Fibroblast of upper back skin (primary cell): ENCODE data around the gene ERAL1.
"Not testable (repeated sequence)": the region's sequence is repeated elsewhere in the genome, so short reads cannot be mapped to it uniquely, and the experiment has no call there.

ENCODE experiments used
- DNase-seq: peaks from one replicate; pipeline ENCODE4 v3.0.0-alpha.2; 2013

Gene ERAL1

GRCh38 chr17:28880572-28880945 is 25.7 kb downstream of the ERAL1 start:
- DNase-seq = no peak

- no peak for DNase-seq
Observed at GRCh38 chr17:28881533-28882056, 26.8 kb downstream of the ERAL1 start.

DNA sequence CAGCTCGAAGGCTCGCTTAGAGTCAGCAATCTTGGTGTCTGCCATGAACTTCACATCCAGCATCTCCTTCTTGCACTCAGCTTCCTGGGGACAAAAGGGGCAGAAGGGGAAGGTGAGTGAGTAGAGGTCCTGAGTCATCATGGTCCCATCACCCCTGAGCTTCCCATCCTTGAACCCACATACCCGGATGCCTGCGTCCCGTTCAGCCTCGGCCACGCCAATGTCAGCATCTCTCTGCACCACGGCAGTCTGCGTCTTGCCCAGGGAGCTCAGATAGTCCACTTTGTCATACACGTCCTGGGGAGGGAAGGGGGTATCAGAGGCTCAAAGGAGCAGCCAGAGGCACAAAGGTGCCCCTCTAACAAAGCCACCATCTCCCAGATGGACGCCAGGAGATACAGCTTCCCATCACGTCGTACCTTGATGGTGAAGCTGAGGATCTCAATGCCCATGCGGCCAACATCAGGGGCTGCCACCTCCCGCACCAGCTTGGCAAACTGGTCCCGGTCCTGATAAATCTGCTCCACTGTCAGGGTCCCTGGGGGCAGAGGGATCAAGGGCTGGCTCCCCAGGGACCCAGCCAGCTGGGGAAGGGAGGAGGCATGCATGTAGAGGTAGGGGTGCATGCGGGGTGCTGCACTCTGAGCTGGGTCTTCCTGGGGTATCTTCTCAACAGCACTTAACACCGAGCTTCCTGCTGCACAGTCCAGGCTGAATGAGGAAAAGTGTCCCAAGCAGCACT is 27.5 kb downstream of the ERAL1 start:
- DNase-seq = no peak

DNA sequence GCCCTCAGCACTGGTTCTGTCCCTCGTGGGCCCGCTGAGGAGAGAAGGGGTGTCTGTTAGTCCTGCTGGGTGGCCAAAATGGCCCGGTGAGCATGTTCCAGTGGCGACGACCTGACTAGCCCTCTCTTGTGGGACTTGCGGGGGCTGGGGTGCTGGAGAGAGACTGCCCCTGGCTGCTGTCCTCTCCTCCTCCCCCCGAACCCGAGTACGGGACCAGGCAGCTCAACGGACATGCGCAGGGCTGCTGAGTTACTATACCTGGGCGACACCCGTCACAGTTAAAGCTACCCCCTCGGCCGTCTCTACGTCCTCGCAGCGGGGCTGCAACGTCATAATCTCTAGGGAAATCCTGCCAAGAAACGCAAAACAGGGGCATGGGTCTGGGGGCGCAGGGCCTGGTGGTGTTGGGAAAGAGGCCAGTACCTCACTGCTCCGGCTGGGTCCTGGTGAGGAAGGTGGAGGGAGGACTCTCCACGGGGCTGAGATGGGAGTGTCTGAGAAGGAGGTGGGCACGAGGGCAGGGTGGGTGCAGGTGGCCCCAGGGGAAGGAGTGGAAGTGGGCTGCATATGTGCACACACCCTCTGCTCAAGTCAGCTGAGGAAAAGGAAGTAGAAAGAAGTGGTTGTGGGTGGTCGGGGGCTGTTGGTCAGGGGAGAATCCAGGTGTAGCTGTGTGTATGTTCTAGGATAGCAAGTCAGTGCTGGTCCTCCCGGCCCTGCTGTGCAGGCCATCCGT is 29.3 kb downstream of the ERAL1 start:
- DNase-seq = no peak

DNA sequence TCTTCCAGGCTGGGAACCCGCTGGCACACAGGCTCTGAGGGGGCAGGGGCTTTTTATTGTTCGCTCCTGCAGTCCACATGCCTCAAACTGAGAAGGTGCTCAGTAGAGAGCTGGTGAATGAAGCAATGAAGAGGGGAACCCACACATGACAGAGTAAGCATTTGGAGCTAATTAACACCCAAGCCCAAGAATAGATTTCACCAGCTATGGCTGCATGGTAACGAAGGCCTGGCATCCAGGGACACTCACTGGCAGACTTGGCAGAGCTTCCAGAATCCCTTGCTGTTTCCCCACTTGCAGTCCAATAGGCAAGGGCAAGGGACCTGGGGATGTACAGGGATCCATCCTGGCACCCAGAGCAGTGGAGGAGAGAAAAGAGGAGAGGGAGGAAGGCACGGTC is 30.5 kb downstream of the ERAL1 start:
- no peak for DNase-seq

- DNase-seq = no peak
Observed at GRCh38 chr17:28885951-28886350, 31.1 kb downstream of the ERAL1 start.

- DNase-seq = no peak
Observed at GRCh38 chr17:28887871-28888471, 33.2 kb downstream of the ERAL1 start.

DNA sequence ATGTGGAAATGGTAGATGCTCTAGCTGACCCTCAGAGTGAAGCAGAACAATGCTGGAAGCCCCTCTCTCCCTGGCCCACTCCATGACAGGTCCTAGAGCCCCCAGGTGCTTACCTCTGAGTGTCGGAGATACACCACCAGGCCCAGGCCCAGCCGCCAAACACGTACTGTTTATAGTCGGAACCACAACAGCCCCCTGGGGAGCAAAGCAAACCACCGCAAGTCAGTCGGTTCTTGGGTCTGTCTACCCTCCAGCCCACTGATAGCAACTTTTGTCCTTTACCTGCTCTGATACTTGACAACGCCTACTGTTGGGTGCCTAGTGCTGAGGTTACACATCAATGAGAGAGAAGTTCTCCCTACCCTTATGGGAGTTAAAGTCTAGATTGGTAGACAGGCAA is 34.0 kb downstream of the ERAL1 start:
- DNase-seq = no peak

DNA sequence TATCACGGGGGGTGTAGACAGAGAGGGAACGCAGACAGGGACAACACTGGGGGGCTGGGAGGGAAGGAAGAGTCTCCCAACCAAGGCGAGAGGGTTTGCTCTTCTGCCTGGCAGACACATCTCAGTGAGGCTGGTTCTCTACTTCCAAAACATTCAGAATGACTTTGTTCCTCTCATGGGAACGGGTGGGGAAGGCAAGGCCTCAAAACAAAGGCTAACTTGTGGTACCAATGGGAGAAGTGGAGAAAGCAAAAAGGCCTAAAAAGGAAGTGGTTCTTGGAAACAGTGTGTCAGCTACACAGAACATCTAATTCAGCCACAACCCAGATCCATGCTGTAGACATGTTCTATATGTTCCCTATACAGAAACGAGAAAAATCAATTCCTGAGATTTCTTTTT is 35.2 kb downstream of the ERAL1 start:
- no peak for DNase-seq

DNA sequence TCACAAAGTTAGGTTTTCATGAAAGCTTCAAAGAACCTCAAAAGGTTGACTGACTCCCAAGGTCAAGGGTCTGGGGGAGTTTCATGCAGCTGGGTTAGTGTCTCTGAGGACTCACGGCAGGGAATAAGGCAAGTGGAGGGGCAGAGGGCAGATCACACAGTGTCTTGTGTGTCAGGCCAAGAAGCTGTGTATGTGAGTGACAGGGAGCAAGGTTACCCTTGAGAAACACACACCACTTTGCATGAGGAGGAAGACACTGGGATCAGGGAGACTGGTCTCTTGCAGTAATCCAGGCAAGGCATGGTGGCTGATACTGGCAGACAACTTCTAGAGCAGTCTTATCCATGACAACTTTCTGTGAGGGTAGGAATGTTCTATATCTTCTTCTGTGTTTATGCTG is 36.4 kb downstream of the ERAL1 start:
- DNase-seq = no peak

DNA sequence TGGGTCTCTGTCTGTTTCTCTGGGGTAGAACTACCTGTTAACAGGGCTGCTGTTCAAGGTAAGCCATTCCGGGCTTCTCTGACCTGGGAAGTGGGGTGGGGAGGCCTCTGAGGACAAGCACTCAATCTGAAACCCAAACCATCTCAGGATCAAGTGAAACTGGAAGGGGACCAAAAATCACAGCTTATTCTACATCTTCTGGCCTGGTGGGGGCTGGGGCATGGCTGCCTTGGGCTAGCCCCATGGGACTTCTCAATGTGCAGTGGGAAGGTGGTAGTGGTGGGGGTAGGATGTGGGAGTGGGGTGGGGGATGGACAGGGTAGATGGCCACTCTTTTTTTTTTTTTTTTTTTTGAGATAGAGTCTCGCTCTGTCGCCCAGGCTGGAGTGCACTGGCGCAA is 37.2 kb downstream of the ERAL1 start:
- DNase-seq = no peak

GRCh38 chr17:28893248-28894183 is 38.7 kb downstream of the ERAL1 start:
- DNase-seq = not testable (repeated sequence)

- no peak for DNase-seq
Observed at GRCh38 chr17:28895794-28896447, 41.1 kb downstream of the ERAL1 start.

DNA sequence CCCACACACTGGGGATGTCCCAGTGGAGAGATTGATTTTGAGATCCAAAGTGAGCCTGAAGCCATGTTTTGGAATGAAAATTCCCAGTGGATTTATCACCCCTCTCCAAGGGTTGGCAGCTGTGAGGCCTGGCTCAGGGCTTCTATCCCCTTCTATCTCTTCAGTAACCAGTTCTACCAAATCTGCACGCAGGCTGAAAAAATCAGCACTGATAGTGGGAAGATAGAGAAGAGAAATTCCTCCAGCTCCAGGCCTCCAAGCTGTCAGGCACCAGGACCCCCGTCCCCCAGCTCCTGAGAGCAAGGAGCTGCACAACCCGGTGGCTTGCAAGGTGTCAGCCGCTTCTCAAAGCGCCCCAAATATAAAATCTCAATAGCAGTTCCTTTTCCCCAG is 41.7 kb downstream of the ERAL1 start:
- no peak for DNase-seq

DNA sequence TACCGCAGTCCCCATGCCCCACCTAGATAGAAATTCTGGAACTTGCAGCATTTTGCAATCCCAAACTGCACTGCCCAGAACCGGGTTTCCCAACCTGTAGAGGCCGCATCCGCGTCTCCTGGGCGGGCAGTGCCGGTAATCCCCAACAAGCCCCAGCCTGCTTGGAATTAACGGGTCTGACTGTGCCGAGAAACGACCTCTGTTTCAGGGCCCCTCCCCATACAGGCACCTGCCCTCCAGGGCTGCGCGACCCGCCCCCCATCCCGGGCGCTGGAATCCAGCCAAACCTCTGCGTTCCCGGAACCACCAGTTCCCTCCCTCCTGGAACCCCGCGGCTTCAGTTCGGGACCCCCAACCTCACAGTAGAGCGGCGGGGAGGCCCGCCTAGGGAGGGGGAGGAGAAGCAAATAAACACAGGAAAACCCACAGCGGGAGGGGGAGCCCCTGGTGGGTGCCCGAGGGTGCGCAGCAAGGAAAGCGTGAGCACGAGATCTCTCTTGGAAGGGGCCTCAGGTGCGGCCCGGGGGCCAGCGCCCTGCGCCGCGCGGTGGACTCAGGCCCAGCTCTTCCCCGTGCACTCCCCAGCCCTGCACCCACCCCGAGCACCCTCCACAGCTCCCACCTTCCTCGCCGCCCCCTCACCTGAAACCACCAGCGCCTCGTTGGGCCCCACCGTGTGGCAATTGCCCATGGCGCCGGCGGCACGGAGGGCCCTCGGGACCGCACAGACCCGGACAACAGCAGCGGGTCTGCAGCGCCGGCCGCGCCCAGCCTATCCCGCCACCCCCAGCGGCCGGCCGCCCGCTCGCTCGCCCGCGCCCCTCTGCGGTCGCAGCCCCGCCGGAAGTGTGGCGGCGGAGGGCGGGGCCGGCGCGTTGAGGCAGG is 42.3 kb downstream of the ERAL1 start, which contains the start of gene FLOT2:
Gene FLOT2, minus strand, starts transcription at position 850 of the 885 bp plus-strand sequence. Its CDS starts 159 bp downstream, at position 691.
- DNase-seq = peak; percentile 26

- no peak for DNase-seq
Observed at GRCh38 chr17:28897769-28898526, 43.1 kb downstream of the ERAL1 start.

- no peak for DNase-seq
Observed at GRCh38 chr17:28898527-28898955, 43.7 kb downstream of the ERAL1 start.

GRCh38 chr17:28899212-28899815 is 44.5 kb downstream of the ERAL1 start:
- DNase-seq = no peak

DNA sequence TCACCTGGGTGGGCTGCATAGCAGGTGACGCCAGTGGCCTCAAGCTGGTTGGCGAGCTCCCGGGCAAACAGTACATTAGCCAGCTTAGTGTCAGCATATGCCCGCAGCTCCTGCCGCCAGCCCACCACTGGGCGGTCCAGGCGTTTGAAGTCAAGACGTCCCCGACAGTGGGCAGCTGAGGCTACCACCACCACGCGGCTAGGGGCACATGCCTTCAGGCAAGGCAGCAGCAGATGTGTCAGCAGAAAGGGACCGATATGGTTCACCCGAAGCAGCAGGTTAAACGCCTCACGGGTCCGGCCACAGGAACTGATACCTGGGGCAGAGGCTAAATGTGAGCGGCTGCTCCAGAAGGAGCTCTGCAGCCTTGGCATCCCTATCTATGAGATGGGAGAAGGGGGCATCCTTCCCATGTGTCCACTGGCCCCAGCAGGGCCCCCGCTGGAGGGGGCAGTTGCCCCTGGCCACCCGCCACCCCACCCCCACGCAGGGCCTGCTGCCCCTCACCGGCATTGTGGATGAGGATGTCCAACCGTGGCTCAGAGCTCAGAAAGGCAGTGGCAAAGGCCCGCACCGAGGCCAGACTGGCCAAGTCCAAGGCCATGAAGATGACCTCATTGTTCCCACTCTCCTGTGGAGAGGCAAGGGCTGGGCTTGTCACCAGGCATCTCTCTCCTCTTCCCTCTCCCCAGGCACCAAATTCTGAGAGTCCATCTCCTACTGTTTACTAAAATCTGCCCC is 46.3 kb downstream of the ERAL1 start:
- DNase-seq = no peak
